HepG2 (cell line): ENCODE measurements around the gene UPK1A. TPM values are rescaled to one million over a fixed set of nuclear protein-coding genes. Genes with fewer than 3 reads are reported as not detected.
A peak's percentile ranks its signal among the peaks of the same experiment; 100 is the strongest.

Experiments used
- ATF7-NPFF ChIP-seq: sonication (generic); formaldehyde crosslinking; IDR thresholded peaks from 2 replicates; pipeline ENCODE4 v1.8.1; 2023; ENCODE audit warnings: mild to moderate bottlenecking, low read depth, missing genetic modification reagents, moderate library complexity
- CCAR2 ChIP-seq: fragments of 200-400 bp; formaldehyde crosslinking; optimal IDR thresholded peaks from 2 replicates; pipeline ENCODE3; 2018; ENCODE audit warnings: low read depth, mild to moderate bottlenecking, low read length, moderate library complexity
- FOSL1 ChIP-seq: sonication (generic); formaldehyde crosslinking; IDR thresholded peaks from 2 replicates; pipeline ENCODE4 v1.9.0; 2021; ENCODE audit warnings: missing genetic modification reagents, borderline replicate concordance
- GATAD1 ChIP-seq: IDR thresholded peaks from 2 replicates; pipeline ENCODE4 v1.6.1; 2016; ENCODE audit warnings: missing genetic modification reagents, missing compliant biosample characterization
- KAT8 ChIP-seq: IDR thresholded peaks from 2 replicates; pipeline ENCODE4 v1.6.1; 2016; ENCODE audit warnings: missing genetic modification reagents, missing compliant biosample characterization
- KDM6A ChIP-seq: IDR thresholded peaks from 2 replicates; pipeline ENCODE4 v1.6.1; 2016; ENCODE audit warnings: low read depth
- KLF11 ChIP-seq: IDR thresholded peaks from 2 replicates; pipeline ENCODE4 v1.6.1; 2016; ENCODE audit warnings: missing compliant biosample characterization
- MEIS2 ChIP-seq: sonication (generic); formaldehyde crosslinking; IDR thresholded peaks from 2 replicates; pipeline ENCODE4 v1.9.0; 2021; ENCODE audit warnings: mild to moderate bottlenecking, missing genetic modification reagents
- NFKB2 ChIP-seq: sonication (generic); formaldehyde crosslinking; IDR thresholded peaks from 2 replicates; pipeline ENCODE4 v1.4.0; 2020; ENCODE audit warnings: missing genetic modification reagents, borderline replicate concordance
- PAWR ChIP-seq: sonication (generic); formaldehyde crosslinking; IDR thresholded peaks from 2 replicates; pipeline ENCODE4 v1.4.0; 2020; ENCODE audit warnings: missing genetic modification reagents, mild to moderate bottlenecking, borderline replicate concordance
- SAFB2 ChIP-seq: sonication (generic); formaldehyde crosslinking; IDR thresholded peaks from 2 replicates; pipeline ENCODE4 v1.5.1; 2020; ENCODE audit warnings: missing genetic modification reagents, low read depth, mild to moderate bottlenecking, borderline replicate concordance
- SALL1 ChIP-seq: sonication (generic); formaldehyde crosslinking; IDR thresholded peaks from 2 replicates; pipeline ENCODE4 v1.8.0; 2022; ENCODE audit warnings: mild to moderate bottlenecking, missing genetic modification reagents
- SALL2 ChIP-seq: sonication (generic); formaldehyde crosslinking; IDR thresholded peaks from 2 replicates; pipeline ENCODE4 v1.8.1; 2023; ENCODE audit warnings: mild to moderate bottlenecking, missing genetic modification reagents, inconsistent platforms
- TCF7 ChIP-seq: sonication (generic); IDR thresholded peaks from 2 replicates; pipeline ENCODE4 v1.6.1; 2016; ENCODE audit warnings: antibody characterized with exemption, low read depth
- ZBTB38 ChIP-seq: sonication (generic); formaldehyde crosslinking; IDR thresholded peaks from 2 replicates; pipeline ENCODE4 v1.5.1; 2020; ENCODE audit warnings: mild to moderate bottlenecking, missing genetic modification reagents
- ZFP36L1 ChIP-seq: sonication (generic); formaldehyde crosslinking; IDR thresholded peaks from 2 replicates; pipeline ENCODE4 v1.8.0; 2022; ENCODE audit warnings: mild to moderate bottlenecking, missing genetic modification reagents, moderate library complexity
- ZNF143 ChIP-seq: sonication (generic); formaldehyde crosslinking; IDR thresholded peaks from 2 replicates; pipeline ENCODE4 v1.4.0; 2020; ENCODE audit warnings: missing genetic modification reagents
- ZNF337 ChIP-seq: sonication (generic); formaldehyde crosslinking; IDR thresholded peaks from 2 replicates; pipeline ENCODE4 v1.5.1; 2020; ENCODE audit warnings: missing genetic modification reagents, low read depth, mild to moderate bottlenecking, borderline replicate concordance
- ZNF44 ChIP-seq: sonication (generic); formaldehyde crosslinking; IDR thresholded peaks from 2 replicates; pipeline ENCODE4 v1.5.1; 2020; ENCODE audit warnings: mild to moderate bottlenecking, missing genetic modification reagents
- ZNF562 ChIP-seq: sonication (generic); formaldehyde crosslinking; IDR thresholded peaks from 2 replicates; pipeline ENCODE4 v1.8.0; 2022; ENCODE audit warnings: missing genetic modification reagents, borderline replicate concordance
- ZNF564 ChIP-seq: sonication (generic); formaldehyde crosslinking; IDR thresholded peaks from 2 replicates; pipeline ENCODE4 v1.8.1; 2023; ENCODE audit warnings: mild to moderate bottlenecking, missing genetic modification reagents
- ZSCAN20 ChIP-seq: sonication (generic); formaldehyde crosslinking; IDR thresholded peaks from 2 replicates; pipeline ENCODE4 v1.4.0; 2020; ENCODE audit warnings: missing genetic modification reagents, mild to moderate bottlenecking, borderline replicate concordance
- ZSCAN31 ChIP-seq: sonication (generic); formaldehyde crosslinking; IDR thresholded peaks from 2 replicates; pipeline ENCODE4 v1.5.0; 2020; ENCODE audit warnings: low read depth, mild to moderate bottlenecking, missing genetic modification reagents
- polyA plus RNA-seq, 8 experiments: library from polyadenylated mRNA; depleted of rRNA in 3 of 8; stranded (reverse) in 7 of 8; unstranded in 1 of 8; fragments of >200 nt; fragmentation: Illumina TruSeq in 4 of 8; extraction: Trizol in 4 of 8; gene quantifications; 2 replicates each; pipeline versions ENCODE4 v1.2.1 to v1.2.3, GENCODE V29; 2011 to 2016; ENCODE audit warnings: low read depth in 4 of 8, missing spikeins in 1 of 8, mixed read lengths in 1 of 8; ENCODE audit not compliant: insufficient read depth in 1 of 8
- total RNA-seq, 5 experiments: library from RNA; depleted of rRNA; stranded (reverse); fragments of >200 nt; fragmentation: Illumina TruSeq; extraction: Trizol; gene quantifications; 2 replicates each; pipeline ENCODE4 v1.2.3, GENCODE V29; 2016; ENCODE audit warnings: low read depth in 1 of 5
- TF ChIP-seq, protein P1 (sequence below): sonication (generic); formaldehyde crosslinking; IDR thresholded peaks from 2 replicates; pipeline ENCODE4 v1.8.0; 2022; ENCODE audit warnings: mild to moderate bottlenecking, missing genetic modification reagents, moderate library complexity
- TF ChIP-seq, protein P2 (sequence below): sonication (generic); formaldehyde crosslinking; IDR thresholded peaks from 2 replicates; pipeline ENCODE4 v1.8.0; 2023; ENCODE audit warnings: mild to moderate bottlenecking, missing genetic modification reagents
- TF ChIP-seq, protein P3 (sequence below): sonication (generic); formaldehyde crosslinking; IDR thresholded peaks from 2 replicates; pipeline ENCODE4 v1.8.0; 2022; ENCODE audit warnings: missing genetic modification reagents, mild to moderate bottlenecking, borderline replicate concordance
- TF ChIP-seq, protein P4 (sequence below): sonication (generic); formaldehyde crosslinking; IDR thresholded peaks from 2 replicates; pipeline ENCODE4 v1.4.0; 2020; ENCODE audit warnings: mild to moderate bottlenecking, low read depth, missing genetic modification reagents

The UPK1A gene
- total and polyA plus RNA-seq, 2 of the 13 experiments (the other 11 are each of a cell fraction or from before 2014, with no cell fraction given): 2.9 TPM; not detected in 1

DNA sequence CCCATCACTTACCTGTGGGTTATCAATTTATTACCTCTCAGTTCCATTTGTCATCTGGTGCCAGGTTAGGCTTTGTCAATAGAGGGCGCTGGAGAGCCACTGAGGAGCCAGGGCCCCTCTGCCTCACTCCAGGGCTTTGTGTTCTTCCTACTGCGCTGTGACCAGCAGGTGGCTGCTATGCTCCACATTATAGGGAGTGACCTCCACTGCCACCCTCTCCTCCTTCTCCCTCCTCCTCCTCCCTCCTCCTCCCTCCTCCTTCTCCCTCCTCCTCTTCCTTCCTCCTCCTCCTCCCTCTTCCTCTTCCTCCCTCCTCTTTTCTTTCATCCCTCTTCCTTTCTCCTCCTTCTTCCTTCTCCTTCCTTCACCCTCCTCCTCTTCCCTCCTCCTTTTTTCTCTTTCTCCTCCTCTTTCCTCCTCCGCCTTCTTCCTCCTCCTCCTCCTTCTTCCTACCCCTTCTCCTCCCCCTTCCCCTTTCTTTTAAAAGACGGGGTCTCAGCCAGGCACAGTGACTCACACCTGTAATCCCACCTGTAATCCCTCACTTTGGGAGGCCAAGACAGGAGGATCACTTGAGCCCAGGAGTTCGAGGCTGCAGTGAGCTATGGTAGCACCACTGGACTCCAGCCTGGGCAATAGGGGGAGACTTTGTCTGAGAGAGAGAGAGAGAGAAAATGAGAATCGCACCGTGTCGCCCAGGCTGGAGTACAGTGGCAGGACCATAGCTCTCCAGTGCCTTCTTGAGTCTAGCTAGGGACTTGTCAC is 27.7 kb downstream of the UPK1A start (continued):
- no peak for TF ChIP-seq ZNF44
- TF ChIP-seq, protein P1, sequence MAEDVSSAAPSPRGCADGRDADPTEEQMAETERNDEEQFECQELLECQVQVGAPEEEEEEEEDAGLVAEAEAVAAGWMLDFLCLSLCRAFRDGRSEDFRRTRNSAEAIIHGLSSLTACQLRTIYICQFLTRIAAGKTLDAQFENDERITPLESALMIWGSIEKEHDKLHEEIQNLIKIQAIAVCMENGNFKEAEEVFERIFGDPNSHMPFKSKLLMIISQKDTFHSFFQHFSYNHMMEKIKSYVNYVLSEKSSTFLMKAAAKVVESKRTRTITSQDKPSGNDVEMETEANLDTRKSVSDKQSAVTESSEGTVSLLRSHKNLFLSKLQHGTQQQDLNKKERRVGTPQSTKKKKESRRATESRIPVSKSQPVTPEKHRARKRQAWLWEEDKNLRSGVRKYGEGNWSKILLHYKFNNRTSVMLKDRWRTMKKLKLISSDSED: no peak
- no peak for TF ChIP-seq ZFP36L1 (CRISPR knock-in tag)
- no peak for TF ChIP-seq ZNF564 (CRISPR knock-in tag)
- TF ChIP-seq MEIS2 (CRISPR knock-in tag): no peak
- no peak for TF ChIP-seq PAWR (CRISPR knock-in tag)
- TF ChIP-seq, protein P2, sequence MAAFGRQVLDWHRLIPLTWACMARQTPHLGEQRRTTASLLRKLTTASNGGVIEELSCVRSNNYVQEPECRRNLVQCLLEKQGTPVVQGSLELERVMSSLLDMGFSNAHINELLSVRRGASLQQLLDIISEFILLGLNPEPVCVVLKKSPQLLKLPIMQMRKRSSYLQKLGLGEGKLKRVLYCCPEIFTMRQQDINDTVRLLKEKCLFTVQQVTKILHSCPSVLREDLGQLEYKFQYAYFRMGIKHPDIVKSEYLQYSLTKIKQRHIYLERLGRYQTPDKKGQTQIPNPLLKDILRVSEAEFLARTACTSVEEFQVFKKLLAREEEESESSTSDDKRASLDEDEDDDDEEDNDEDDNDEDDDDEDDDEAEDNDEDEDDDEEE (CRISPR knock-in tag): no peak
- no peak for TF ChIP-seq ATF7-NPFF (CRISPR knock-in tag)
- no peak for TF ChIP-seq KLF11 (CRISPR knock-in tag)
- no peak for TF ChIP-seq ZSCAN20 (CRISPR knock-in tag)
- TF ChIP-seq FOSL1 (CRISPR knock-in tag): no peak
- no peak for TF ChIP-seq ZNF562 (CRISPR knock-in tag)
- peak; percentile 70 for TF ChIP-seq GATAD1
- TF ChIP-seq KDM6A (CRISPR knock-in tag): no peak
- no peak for TF ChIP-seq NFKB2
- no peak for TF ChIP-seq SAFB2
- TF ChIP-seq KAT8 (CRISPR knock-in tag): peak; percentile 54; the same call in 1 of the 2 replicates
- no peak for TF ChIP-seq TCF7
- TF ChIP-seq, protein P3, sequence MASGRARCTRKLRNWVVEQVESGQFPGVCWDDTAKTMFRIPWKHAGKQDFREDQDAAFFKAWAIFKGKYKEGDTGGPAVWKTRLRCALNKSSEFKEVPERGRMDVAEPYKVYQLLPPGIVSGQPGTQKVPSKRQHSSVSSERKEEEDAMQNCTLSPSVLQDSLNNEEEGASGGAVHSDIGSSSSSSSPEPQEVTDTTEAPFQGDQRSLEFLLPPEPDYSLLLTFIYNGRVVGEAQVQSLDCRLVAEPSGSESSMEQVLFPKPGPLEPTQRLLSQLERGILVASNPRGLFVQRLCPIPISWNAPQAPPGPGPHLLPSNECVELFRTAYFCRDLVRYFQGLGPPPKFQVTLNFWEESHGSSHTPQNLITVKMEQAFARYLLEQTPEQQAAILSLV: no peak
- no peak for TF ChIP-seq ZSCAN31 (CRISPR knock-in tag)
- 0 out of 2 replicates have a peak, but pooled peaks have one; percentile 22 for TF ChIP-seq ZBTB38 (CRISPR knock-in tag)
- no peak for TF ChIP-seq SALL2 (CRISPR knock-in tag)
- no peak for TF ChIP-seq SALL1 (CRISPR knock-in tag)
- no peak for TF ChIP-seq ZNF337
- TF ChIP-seq CCAR2: peak; percentile 88
- TF ChIP-seq, protein P4, sequence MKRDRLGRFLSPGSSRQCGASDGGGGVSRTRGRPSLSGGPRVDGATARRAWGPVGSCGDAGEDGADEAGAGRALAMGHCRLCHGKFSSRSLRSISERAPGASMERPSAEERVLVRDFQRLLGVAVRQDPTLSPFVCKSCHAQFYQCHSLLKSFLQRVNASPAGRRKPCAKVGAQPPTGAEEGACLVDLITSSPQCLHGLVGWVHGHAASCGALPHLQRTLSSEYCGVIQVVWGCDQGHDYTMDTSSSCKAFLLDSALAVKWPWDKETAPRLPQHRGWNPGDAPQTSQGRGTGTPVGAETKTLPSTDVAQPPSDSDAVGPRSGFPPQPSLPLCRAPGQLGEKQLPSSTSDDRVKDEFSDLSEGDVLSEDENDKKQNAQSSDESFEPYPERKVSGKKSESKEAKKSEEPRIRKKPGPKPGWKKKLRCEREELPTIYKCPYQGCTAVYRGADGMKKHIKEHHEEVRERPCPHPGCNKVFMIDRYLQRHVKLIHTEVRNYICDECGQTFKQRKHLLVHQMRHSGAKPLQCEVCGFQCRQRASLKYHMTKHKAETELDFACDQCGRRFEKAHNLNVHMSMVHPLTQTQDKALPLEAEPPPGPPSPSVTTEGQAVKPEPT: no peak
- peak; percentile 53; the same call in 1 of the 2 replicates for TF ChIP-seq ZNF143 (CRISPR knock-in tag)
